Left ventricle myocardium inferior (tissue), 1 donor: ENCODE data around the gene CDKL1. TPM values are rescaled to one million over a fixed set of nuclear protein-coding genes. Genes with fewer than 3 reads are reported as not detected.

Source experiments
- DNase-seq: peaks from one replicate; pipeline ENCODE4 v3.0.0-alpha.2; 2020
- H3K27ac ChIP-seq: fragments of 200-600 bp; replicated peaks from 2 replicates; pipeline ENCODE4 v1.8.0; 2021
- H3K27me3 ChIP-seq: fragments of 200-600 bp; 2 replicates; pipeline ENCODE4 v1.8.0; 2021; ENCODE audit warnings: low read depth
- H3K36me3 ChIP-seq: fragments of 200-600 bp; 2 replicates; pipeline ENCODE4 v1.8.0; 2021
- H3K4me1 ChIP-seq: fragments of 200-600 bp; 2 replicates; pipeline ENCODE4 v1.8.0; 2021
- H3K4me3 ChIP-seq: fragments of 200-600 bp; 2 replicates; pipeline ENCODE4 v1.8.0; 2021; ENCODE audit warnings: mild to moderate bottlenecking, moderate library complexity
- H3K9me3 ChIP-seq: fragments of 200-600 bp; replicated peaks from 2 replicates; pipeline ENCODE4 v1.8.0; 2021
- intact Hi-C: fragments of 100-400 bp; cut with micrococcal nuclease; formaldehyde crosslinking; loops from one replicate; pipeline ENCODE4 v1.11.0; 2022
- total RNA-seq: library from RNA; stranded (reverse); fragmentation: NEBNext Ultra II Directional; extraction: Animal tissue kit (Norgen Biotek cat#: 25700); gene quantifications from one replicate; pipeline ENCODE4 v1.2.1, GENCODE V29; 2021
- TF ChIP-seq, protein P1 (sequence below): fragments of 200-600 bp; IDR thresholded peaks from 2 replicates; pipeline ENCODE4 v1.8.0; 2021; ENCODE audit warnings: antibody characterized with exemption, mild to moderate bottlenecking, borderline replicate concordance
- donor health status: DM: no; HTN: yes; CAD: no; lungs with severe emphysema.

CDKL1 gene
- total RNA-seq, 1 donor from 2014 or later = 1.3 TPM

DNA sequence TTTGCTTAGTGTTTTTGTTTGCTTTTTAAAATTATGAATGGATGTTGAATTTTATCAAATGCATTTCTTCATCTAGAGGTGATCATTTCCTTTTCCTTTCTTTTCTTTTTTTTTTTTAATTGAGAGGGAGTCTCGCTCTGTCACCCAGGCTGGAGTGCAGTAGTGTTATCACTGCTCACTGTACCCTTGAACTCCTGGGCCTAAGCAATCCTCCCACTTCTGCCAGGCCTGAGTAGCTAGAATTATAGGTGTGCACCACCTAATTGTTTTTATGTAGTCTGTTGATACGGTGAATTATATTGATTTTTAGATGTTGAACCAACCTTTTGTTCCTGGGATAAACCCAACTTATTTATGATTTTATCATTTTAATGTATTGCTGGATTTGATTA, 1.5 kb upstream of the CDKL1 start:
- intact Hi-C loops = loop anchor here (10.0 kb wide), 1 partner anchor 73 kb away; no protein-coding TSS in a partner anchor
- no peak overlapping the region for H3K27ac ChIP-seq

GRCh38 chr14:50397390-50398188, 908 bp upstream of the CDKL1 start:
- no peaks in the 10 kb centered on the region for H3K36me3 ChIP-seq
- peak overlapping the region; percentile 79 for H3K27ac ChIP-seq
- no peaks in the 10 kb centered on the region for H3K9me3 ChIP-seq
- H3K27me3 ChIP-seq = no peaks in the 10 kb centered on the region
- intact Hi-C loops = loop anchor here (10.0 kb wide), 1 partner anchor 73 kb away; no protein-coding TSS in a partner anchor
- H3K4me3 ChIP-seq = peak overlapping the region; percentile 80
- peaks cover 32% of the 10 kb centered on the region for H3K4me1 ChIP-seq
- DNase-seq = no peak
- TF ChIP-seq, protein P1, sequence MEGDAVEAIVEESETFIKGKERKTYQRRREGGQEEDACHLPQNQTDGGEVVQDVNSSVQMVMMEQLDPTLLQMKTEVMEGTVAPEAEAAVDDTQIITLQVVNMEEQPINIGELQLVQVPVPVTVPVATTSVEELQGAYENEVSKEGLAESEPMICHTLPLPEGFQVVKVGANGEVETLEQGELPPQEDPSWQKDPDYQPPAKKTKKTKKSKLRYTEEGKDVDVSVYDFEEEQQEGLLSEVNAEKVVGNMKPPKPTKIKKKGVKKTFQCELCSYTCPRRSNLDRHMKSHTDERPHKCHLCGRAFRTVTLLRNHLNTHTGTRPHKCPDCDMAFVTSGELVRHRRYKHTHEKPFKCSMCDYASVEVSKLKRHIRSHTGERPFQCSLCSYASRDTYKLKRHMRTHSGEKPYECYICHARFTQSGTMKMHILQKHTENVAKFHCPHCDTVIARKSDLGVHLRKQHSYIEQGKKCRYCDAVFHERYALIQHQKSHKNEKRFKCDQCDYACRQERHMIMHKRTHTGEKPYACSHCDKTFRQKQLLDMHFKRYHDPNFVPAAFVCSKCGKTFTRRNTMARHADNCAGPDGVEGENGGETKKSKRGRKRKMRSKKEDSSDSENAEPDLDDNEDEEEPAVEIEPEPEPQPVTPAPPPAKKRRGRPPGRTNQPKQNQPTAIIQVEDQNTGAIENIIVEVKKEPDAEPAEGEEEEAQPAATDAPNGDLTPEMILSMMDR = no peak

More for the DNA sequence above, 1.5 kb upstream of the CDKL1 start:
- TF ChIP-seq, protein P1 = no peak
- peaks cover 32% of the 10 kb centered on the region for H3K4me1 ChIP-seq
- H3K27me3 ChIP-seq = no peaks in the 10 kb centered on the region
- no peak for DNase-seq
- H3K9me3 ChIP-seq = no peaks in the 10 kb centered on the region
- no peak overlapping the region for H3K4me3 ChIP-seq
- H3K36me3 ChIP-seq = no peaks in the 10 kb centered on the region

DNA sequence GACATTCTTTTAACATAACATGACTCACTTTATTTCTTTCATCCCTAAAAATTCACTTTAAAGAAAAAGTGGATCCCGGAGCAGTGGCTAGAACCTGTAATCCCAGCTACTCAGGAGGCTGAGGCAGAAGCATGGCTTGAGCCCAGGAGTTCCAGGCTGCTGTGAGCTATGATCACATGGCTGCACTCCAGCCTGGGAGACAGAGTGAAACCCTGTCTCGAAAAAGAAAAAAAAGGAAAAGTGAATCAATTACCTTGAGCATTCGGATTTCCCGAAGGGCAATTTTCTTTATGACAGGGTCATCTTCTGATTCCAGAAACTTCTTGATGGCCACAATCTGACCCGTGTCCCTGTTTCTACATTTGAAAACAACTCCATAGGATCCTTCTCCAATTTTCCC, 1.2 kb downstream of the CDKL1 start:
- TF ChIP-seq, protein P1 = no peak
- H3K27ac ChIP-seq = peak overlapping the region; percentile 79
- no peaks in the 10 kb centered on the region for H3K9me3 ChIP-seq
- H3K4me3 ChIP-seq = peak overlapping the region; percentile 80
- H3K27me3 ChIP-seq = no peaks in the 10 kb centered on the region
- DNase-seq = no peak
- intact Hi-C loops = loop anchor here (10.0 kb wide), 1 partner anchor 71 kb away; no protein-coding TSS in a partner anchor
- no peaks in the 10 kb centered on the region for H3K36me3 ChIP-seq
- H3K4me1 ChIP-seq = peaks cover 32% of the 10 kb centered on the region

DNA sequence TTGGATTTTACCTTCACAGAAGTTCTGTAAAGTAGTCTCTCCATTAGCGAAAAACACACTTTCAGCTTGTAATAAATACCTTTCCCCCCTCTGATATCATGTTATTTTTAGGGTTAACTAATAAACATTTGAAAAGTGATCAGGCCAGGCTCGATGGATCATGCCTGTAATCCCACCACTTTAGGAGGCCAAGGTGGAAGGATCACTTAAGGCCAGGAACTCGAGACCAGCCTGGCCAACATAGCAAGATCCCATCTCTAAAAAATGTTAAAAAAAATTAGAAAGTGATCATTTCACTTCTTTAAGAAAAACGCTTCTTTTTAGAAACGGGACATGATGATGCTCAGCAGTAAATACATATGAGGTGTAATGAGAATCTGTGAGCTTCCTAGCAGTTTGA, 2.0 kb downstream of the CDKL1 start:
- intact Hi-C loops = loop anchor here (10.0 kb wide), 1 partner anchor 70 kb away; no protein-coding TSS in a partner anchor
- Histone ChIP-seq H3K4me3 (no peak overlapping the region), H3K27me3 (no peaks in the 10 kb centered on the region), H3K27ac (no peak overlapping the region), H3K36me3 (no peaks in the 10 kb centered on the region), H3K9me3 (no peaks in the 10 kb centered on the region), H3K4me1 (peaks cover 30% of the 10 kb centered on the region)
- TF ChIP-seq, protein P1 = no peak
- DNase-seq = no peak

DNA sequence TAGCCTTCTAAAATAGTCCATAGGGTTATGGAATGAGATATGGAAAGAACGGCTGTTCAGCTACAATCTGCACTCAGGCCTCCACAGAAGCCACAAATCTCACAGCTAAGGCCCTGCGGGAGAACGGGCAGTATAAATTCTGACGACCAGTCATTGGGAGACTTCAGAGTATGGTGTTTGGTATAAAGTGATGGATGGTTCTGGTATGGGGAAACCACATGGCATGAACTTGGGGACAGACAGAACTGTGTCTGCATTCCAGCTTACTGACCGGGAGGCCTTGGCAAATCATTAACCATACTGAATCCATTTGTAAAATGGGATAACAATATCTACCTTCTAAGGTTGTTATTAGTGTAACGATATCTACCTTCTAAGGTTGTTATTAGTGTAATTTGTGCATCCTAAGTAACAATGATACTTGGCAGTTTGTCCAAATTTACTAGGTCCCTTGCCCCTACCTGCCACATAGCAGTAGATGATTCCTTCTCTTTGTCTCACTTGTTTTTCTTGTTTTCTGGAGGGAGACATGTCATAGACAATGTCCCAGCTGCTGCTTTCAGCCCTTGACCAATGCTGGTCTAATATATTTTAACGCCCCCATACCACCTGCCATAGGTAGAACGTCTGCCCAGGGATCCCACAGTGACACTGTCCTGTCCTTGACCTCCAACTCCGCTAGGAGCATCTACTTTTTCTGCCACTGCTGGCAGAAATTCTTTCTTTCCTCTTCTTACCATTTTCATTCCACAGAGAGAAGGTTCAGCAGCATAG, 6.8 kb downstream of the CDKL1 start:
- intact Hi-C loops = loop anchor here (10.0 kb wide), 1 partner anchor 65 kb away; no protein-coding TSS in a partner anchor
- H3K9me3 ChIP-seq = no peaks in the 10 kb centered on the region
- H3K27ac ChIP-seq = no peak overlapping the region
- no peak overlapping the region for H3K4me3 ChIP-seq
- no peaks in the 10 kb centered on the region for H3K4me1 ChIP-seq
- H3K27me3 ChIP-seq = no peaks in the 10 kb centered on the region
- H3K36me3 ChIP-seq = no peaks in the 10 kb centered on the region
- no peak for DNase-seq
- TF ChIP-seq, protein P1 = no peak
